HEK293T (cell line): ENCODE measurements around the gene WDR93.

Source experiments
- ARNT ChIP-seq: fragments of 450-650 bp; IDR thresholded peaks from 2 replicates; pipeline ENCODE4 v1.6.1; 2017; ENCODE audit warnings: mild to moderate bottlenecking
- BHLHE40 ChIP-seq: fragments of 450-650 bp; IDR thresholded peaks from 2 replicates; pipeline ENCODE4 v1.6.1; 2016; ENCODE audit warnings: mild to moderate bottlenecking, moderate library complexity, borderline replicate concordance
- FOXA1 ChIP-seq: fragments of 450-650 bp; IDR thresholded peaks from 2 replicates; pipeline ENCODE4 v1.6.1; 2016; ENCODE audit warnings: mild to moderate bottlenecking
- FOXK2 ChIP-seq: fragments of 450-650 bp; IDR thresholded peaks from 2 replicates; pipeline ENCODE4 v1.6.1; 2016; ENCODE audit warnings: mild to moderate bottlenecking
- FOXM1 ChIP-seq: fragments of 450-650 bp; IDR thresholded peaks from 2 replicates; pipeline ENCODE4 v1.6.1; 2017; ENCODE audit warnings: mild to moderate bottlenecking, borderline replicate concordance
- HDGF ChIP-seq: fragments of 450-650 bp; IDR thresholded peaks from 2 replicates; pipeline ENCODE4 v1.6.1; 2017; ENCODE audit warnings: antibody characterized with exemption, borderline replicate concordance
- L3MBTL2 ChIP-seq: fragments of 450-650 bp; conservative IDR thresholded peaks from 2 replicates; pipeline ENCODE4 v1.6.1; 2016; ENCODE audit warnings: mild to moderate bottlenecking
- LEF1 ChIP-seq: fragments of 450-650 bp; IDR thresholded peaks from 2 replicates; pipeline ENCODE4 v1.6.1; 2017; ENCODE audit warnings: mild to moderate bottlenecking, borderline replicate concordance
- SP1 ChIP-seq: fragments of 450-650 bp; IDR thresholded peaks from 2 replicates; pipeline ENCODE4 v1.6.1; 2017
- SUZ12 ChIP-seq: fragments of 450-650 bp; IDR thresholded peaks from 2 replicates; pipeline ENCODE4 v1.6.1; 2016; ENCODE audit warnings: mild to moderate bottlenecking
- TARDBP ChIP-seq: fragments of 450-650 bp; IDR thresholded peaks from 2 replicates; pipeline ENCODE4 v1.6.1; 2016
- ZNF384 ChIP-seq: fragments of 450-650 bp; IDR thresholded peaks from 2 replicates; pipeline ENCODE4 v1.6.1; 2016
- TF ChIP-seq, protein P1 (sequence below): fragments of 450-650 bp; IDR thresholded peaks from 2 replicates; pipeline ENCODE4 v1.6.1; 2016

DNA sequence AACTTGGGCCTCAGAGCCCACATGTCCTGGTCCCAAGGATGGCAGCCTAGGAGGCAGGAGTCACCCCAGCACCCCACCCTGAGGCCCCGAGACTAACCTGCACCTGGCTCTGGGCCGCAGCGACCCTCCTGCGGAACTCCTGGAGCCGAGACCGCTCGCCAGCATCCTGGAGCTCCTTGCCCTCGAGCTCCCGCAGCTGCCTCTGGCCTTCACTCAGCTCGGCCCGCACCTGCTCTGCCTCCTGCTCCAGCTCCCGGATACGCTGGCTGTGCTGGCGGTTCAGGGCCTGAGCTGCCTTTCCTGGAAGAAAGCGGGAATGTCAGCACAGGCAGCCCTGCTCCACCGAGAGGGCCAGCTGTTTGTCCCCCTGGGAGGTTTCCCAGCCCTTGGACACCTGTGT is 48.5 kb upstream of the WDR93 start:
- TF ChIP-seq BHLHE40 (no peak), ARNT (no peak), SP1 (no peak), TARDBP (no peak), SUZ12 (no peak), ZNF384 (no peak), HDGF (no peak), L3MBTL2 (no peak), FOXM1 (no peak), LEF1 (no peak), FOXA1 (no peak), FOXK2 (no peak)
- TF ChIP-seq, protein P1, sequence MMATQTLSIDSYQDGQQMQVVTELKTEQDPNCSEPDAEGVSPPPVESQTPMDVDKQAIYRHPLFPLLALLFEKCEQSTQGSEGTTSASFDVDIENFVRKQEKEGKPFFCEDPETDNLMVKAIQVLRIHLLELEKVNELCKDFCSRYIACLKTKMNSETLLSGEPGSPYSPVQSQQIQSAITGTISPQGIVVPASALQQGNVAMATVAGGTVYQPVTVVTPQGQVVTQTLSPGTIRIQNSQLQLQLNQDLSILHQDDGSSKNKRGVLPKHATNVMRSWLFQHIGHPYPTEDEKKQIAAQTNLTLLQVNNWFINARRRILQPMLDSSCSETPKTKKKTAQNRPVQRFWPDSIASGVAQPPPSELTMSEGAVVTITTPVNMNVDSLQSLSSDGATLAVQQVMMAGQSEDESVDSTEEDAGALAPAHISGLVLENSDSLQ = no peak
